Tibial nerve (tissue), 4 donors: ENCODE results near the gene HDGFL2.

Source experiments
- CTCF ChIP-seq, 5 experiments: fragments of 200-600 bp in 3 of 5; fragments of 450-650 bp in 2 of 5; sonication (generic) in 3 of 5; IDR thresholded peaks; one replicate each; pipeline ENCODE4 v1.5.1; 2016 to 2019; ENCODE audit warnings: antibody characterized with exemption in 5 of 5, mild to moderate bottlenecking in 3 of 5, moderate library complexity in 2 of 5
- EP300 ChIP-seq, 2 donors: sonication (generic); formaldehyde crosslinking; IDR thresholded peaks; one replicate each; pipeline ENCODE4 v1.6.1; 2017; ENCODE audit warnings: antibody characterized with exemption in 2 of 2, mild to moderate bottlenecking in 1 of 2
- POLR2A ChIP-seq, 2 donors: fragments of 450-650 bp; IDR thresholded peaks; one replicate each; pipeline ENCODE4 v1.6.1; 2017; ENCODE audit warnings: antibody characterized with exemption in 2 of 2, mild to moderate bottlenecking in 2 of 2, moderate library complexity in 2 of 2

DNA sequence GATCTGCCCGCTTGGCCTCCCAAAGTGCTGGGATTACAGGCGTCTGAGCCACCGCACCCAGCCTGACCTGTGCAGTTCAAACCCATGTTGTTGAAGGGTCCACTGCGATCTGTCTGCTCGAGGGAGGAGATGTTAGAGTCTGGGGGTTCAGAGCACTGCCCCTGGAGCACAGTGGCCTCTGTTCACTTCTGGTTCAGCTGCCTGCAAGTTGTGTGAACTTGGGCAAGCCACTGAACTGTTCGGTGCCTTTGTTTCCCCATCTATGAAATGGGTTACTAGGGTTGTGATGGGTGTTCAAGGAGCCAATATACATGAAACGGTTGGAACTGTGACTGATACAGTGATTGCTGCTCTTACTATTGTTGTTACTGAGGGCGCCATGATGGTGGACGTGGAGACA is 61.2 kb downstream of the HDGFL2 start:
- TF ChIP-seq CTCF (IDR thresholded peaks at IDR 0.05) (no peak), EP300 (IDR thresholded peaks at IDR 0.05) (no peak), POLR2A (IDR thresholded peaks at IDR 0.05) (no peak)
